Chondrocyte (in vitro differentiated cells): ENCODE measurements around the gene LEUTX. TPM values are rescaled to one million over a fixed set of nuclear protein-coding genes. Genes with fewer than 3 reads are reported as not detected.

ENCODE experiments used
- DNase-seq: peaks from one replicate; pipeline ENCODE4 v3.0.0; 2021; ENCODE audit warnings: mixed read lengths, low spot score
- H3K27ac Mint-ChIP-seq: one replicate; pipeline ENCODE4 v1.8.0; 2021; ENCODE audit warnings: mild to moderate bottlenecking, moderate library complexity, mixed read lengths; ENCODE audit not compliant: unreplicated experiment
- H3K27me3 Mint-ChIP-seq: 2 replicates; pipeline ENCODE4 v1.8.0; 2021; ENCODE audit warnings: low read depth, mixed read lengths
- H3K36me3 Mint-ChIP-seq: 2 replicates; pipeline ENCODE4 v1.8.0; 2021; ENCODE audit warnings: low read depth, mixed read lengths
- H3K4me1 Mint-ChIP-seq: 2 replicates; pipeline ENCODE4 v1.8.0; 2021; ENCODE audit warnings: low read depth, mild to moderate bottlenecking, mixed read lengths
- H3K4me3 Mint-ChIP-seq: one replicate; pipeline ENCODE4 v1.8.0; 2021; ENCODE audit warnings: mild to moderate bottlenecking, moderate library complexity, mixed read lengths; ENCODE audit not compliant: unreplicated experiment
- H3K9me3 Mint-ChIP-seq: 2 replicates; pipeline ENCODE4 v1.8.0; 2021; ENCODE audit warnings: low read depth, mixed read lengths
- CTCF ChIP-seq: fragments of 200-600 bp; sonication (generic); IDR thresholded peaks from 2 replicates; pipeline ENCODE4 v1.5.0; 2021; ENCODE audit warnings: antibody characterized with exemption, mild to moderate bottlenecking, moderate library complexity
- total RNA-seq: library from RNA; stranded (reverse); gene quantifications from 3 replicates; pipeline ENCODE4 v1.2.1, GENCODE V29; 2021

Gene LEUTX
- total RNA-seq, 1 donor from 2014 or later, result not detected

- Mint-ChIP-seq H3K36me3 (peaks cover 17% of the 10 kb centered on the region), H3K4me1 (no peaks in the 10 kb centered on the region), H3K9me3 (no peaks in the 10 kb centered on the region), H3K27ac (no peak overlapping the region), H3K27me3 (no peaks in the 10 kb centered on the region), H3K4me3 (no peak overlapping the region)
- TF ChIP-seq CTCF, result no peak
- no peak for DNase-seq
Measured at GRCh38 chr19:39826311-39826945, 47.8 kb downstream of the LEUTX start.

- TF ChIP-seq CTCF, result no peak
- peaks cover 5% of the 10 kb centered on the region for H3K4me1 Mint-ChIP-seq
- H3K4me3 Mint-ChIP-seq, result no peak overlapping the region
- no peaks in the 10 kb centered on the region for H3K9me3 Mint-ChIP-seq
- no peaks in the 10 kb centered on the region for H3K27me3 Mint-ChIP-seq
- H3K36me3 Mint-ChIP-seq, result peaks cover 17% of the 10 kb centered on the region
- H3K27ac Mint-ChIP-seq, result no peak overlapping the region
- no peak for DNase-seq
Measured at GRCh38 chr19:39827216-39827615, 48.6 kb downstream of the LEUTX start.

- no peaks in the 10 kb centered on the region for H3K9me3 Mint-ChIP-seq
- no peak overlapping the region for H3K4me3 Mint-ChIP-seq
- peak; percentile 86 for DNase-seq
- H3K36me3 Mint-ChIP-seq, result peaks cover 17% of the 10 kb centered on the region
- no peak for TF ChIP-seq CTCF
- no peaks in the 10 kb centered on the region for H3K27me3 Mint-ChIP-seq
- H3K27ac Mint-ChIP-seq, result no peak overlapping the region
- H3K4me1 Mint-ChIP-seq, result peaks cover 14% of the 10 kb centered on the region
Measured at GRCh38 chr19:39828015-39828653, 49.5 kb downstream of the LEUTX start.

DNA sequence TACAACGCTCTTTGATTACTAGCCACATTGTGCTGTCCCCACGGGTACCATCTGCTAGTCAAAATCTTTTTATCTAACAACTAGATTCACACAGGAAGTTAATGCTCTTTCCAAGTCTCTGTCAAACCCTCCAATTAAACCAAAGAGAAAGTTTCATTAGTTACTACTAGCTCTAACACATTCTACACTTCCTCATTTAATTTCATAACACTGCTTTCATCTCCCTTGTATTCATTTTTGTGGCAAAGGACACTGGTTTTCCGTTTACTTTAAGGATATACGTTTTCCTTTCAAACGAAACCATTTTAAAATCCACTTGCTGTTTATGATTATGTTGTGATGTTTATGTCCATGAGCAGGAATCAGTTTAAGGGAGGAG, 50.0 kb downstream of the LEUTX start:
- Mint-ChIP-seq H3K9me3 (no peaks in the 10 kb centered on the region), H3K4me1 (peaks cover 14% of the 10 kb centered on the region), H3K4me3 (no peak overlapping the region), H3K27ac (no peak overlapping the region), H3K36me3 (peaks cover 17% of the 10 kb centered on the region), H3K27me3 (no peaks in the 10 kb centered on the region)
- DNase-seq, result no peak
- no peak for TF ChIP-seq CTCF

- Mint-ChIP-seq H3K4me3 (no peak overlapping the region), H3K27me3 (no peaks in the 10 kb centered on the region), H3K36me3 (peaks cover 20% of the 10 kb centered on the region), H3K27ac (no peak overlapping the region), H3K4me1 (peaks cover 19% of the 10 kb centered on the region), H3K9me3 (no peaks in the 10 kb centered on the region)
- TF ChIP-seq CTCF, result no peak
- DNase-seq, result no peak
Measured at GRCh38 chr19:39829702-39830275, 51.1 kb downstream of the LEUTX start.
